ENCODE results near the gene SLC19A1.

SLC19A1 gene

DNA sequence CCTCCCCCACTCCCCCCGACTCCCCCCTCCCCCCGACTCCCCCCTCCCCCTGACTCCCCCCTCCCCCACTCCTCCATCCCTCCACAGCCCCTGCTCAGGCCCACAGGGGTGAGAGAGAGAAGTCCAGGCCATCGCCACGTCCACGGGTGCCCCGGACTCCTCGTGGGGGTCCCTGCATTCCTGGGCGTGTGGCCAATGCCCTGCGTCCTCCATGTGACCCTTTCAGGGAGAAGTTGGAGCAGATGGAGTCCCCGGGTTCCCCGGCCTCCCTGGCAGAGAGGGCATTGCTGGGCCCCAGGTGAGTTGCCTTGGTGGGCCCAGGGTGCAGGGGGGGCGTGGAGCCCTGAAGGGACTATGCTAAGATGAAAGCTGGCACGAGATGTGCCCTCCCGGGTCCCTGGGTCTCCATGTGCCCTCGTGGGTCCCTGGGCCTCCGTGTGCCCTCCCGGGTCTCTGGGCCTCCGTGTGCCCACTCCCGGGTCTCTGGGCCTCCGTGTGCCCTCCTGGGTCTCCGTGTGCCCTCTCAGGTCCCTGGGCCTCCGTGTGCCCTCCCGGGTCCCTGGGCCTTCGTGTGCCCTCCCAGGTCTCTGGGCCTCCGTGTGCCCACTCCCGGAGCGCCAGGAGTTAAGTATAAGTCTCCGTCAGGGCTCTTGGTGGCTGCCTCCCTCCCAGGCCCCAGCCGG lies 52.0 kb downstream of the SLC19A1 start:
- Histone ChIP-seq H3K4me3 (replicated peaks; ENCODE audit: low read depth, low read length) (no peak overlapping the region), H3K27me3 (replicated peaks; ENCODE audit: control insufficient read depth, insufficient read depth, low read length) (no peaks in the 10 kb centered on the region), H3K36me3 (ENCODE audit: control insufficient read depth, insufficient read depth, low read length) (no peaks in the 10 kb centered on the region)
- DNase-seq (ENCODE audit: extremely low read depth, insufficient read length), result no peak
- TF ChIP-seq CTCF (IDR thresholded peaks at IDR 0.05; ENCODE audit: insufficient read depth, low read length, poor library complexity, severe bottlenecking), result no peak

GRCh38 chr21:45489722-45489982 lies 52.6 kb downstream of the SLC19A1 start:
- TF ChIP-seq CTCF (IDR thresholded peaks at IDR 0.05; ENCODE audit: insufficient read depth, low read length, poor library complexity, severe bottlenecking), result no peak
- no peaks in the 10 kb centered on the region for H3K27me3 ChIP-seq (replicated peaks; ENCODE audit: control insufficient read depth, insufficient read depth, low read length)
- no peaks in the 10 kb centered on the region for H3K36me3 ChIP-seq (ENCODE audit: control insufficient read depth, insufficient read depth, low read length)
- no peak for DNase-seq (ENCODE audit: extremely low read depth, insufficient read length)
- no peak overlapping the region for H3K4me3 ChIP-seq (replicated peaks; ENCODE audit: low read depth, low read length)

DNA sequence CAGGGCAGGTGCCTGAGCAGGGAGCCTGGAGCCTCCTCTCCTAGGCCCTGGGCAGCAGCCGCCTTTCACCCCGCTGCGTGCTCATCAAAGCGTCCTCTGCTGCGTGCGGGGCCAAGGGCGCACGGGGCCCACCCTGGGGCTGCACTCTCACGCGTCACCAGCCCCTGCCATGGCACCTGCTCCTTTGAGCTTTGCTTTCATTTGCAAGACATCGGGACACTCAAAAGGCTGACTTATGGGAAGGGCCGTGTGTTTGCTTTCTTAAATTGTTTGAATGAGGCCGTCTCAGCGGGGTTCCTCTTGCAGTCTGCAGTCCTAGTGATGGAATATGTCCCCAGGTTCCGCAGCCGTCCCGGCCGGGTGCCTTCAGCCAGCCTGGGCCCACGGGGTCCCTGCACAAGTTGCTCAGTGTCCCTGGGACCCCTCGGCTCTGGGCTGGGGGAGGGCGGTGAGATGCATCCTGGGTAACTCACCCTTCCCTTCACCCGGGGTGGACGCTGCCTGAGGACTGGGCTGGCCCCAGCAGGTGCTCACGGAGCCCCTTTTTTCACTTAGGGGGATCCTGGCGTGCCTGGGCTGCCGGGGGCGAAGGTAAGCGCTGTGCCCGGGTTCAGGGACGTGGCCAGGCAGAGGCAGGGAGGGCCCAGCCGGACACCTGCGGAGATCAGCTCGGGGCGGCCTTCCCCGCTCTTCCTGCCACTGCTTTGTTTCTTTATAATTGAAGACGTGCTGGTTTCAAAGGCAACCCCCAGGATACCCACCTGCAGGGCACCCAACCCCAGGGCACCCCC lies 53.1 kb downstream of the SLC19A1 start:
- Histone ChIP-seq H3K27me3 (replicated peaks; ENCODE audit: control insufficient read depth, insufficient read depth, low read length) (no peaks in the 10 kb centered on the region), H3K4me3 (replicated peaks; ENCODE audit: low read depth, low read length) (no peak overlapping the region), H3K36me3 (ENCODE audit: control insufficient read depth, insufficient read depth, low read length) (no peaks in the 10 kb centered on the region)
- DNase-seq (ENCODE audit: extremely low read depth, insufficient read length), result no peak
- no peak for TF ChIP-seq CTCF (IDR thresholded peaks at IDR 0.05; ENCODE audit: insufficient read depth, low read length, poor library complexity, severe bottlenecking)

DNA sequence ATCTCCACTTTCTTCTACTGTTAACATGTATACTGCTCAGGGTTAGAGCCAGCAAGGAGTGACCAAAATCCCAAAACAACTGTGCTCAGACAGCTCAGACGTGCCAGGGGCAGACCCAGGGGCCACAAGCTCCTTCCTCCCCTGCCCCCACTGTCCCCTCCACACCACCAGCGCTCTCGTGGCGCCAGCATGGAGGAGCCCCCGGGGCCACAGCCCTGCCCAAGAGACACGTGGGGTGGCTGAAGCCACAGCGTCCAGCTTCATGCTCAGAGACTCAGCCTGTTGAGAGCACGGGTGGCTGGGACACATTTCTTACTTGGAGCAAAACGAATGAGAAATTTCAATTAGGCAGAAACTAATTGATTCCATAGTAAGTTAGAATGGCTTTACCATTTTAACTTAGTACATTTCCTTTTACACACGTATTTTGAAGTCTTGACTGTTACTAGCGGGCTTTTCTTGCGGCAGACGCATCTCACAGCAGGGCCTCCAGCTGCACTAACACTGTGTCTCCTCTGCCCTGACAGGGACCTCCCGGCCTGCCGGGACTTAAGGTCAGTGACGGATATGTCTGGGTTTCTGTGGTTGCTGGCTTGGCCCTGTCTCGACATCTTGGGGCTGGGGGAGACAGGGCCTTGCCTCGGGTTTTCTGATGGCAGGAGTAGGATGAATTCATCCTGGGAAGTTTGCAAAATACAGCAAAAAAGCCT lies 54.2 kb downstream of the SLC19A1 start:
- no peak for DNase-seq (ENCODE audit: extremely low read depth, insufficient read length)
- TF ChIP-seq CTCF (IDR thresholded peaks at IDR 0.05; ENCODE audit: insufficient read depth, low read length, poor library complexity, severe bottlenecking), result no peak

GRCh38 chr21:45487161-45487806 lies 55.0 kb downstream of the SLC19A1 start:
- Histone ChIP-seq H3K4me3 (replicated peaks; ENCODE audit: low read depth, low read length) (no peak overlapping the region), H3K27me3 (replicated peaks; ENCODE audit: control insufficient read depth, insufficient read depth, low read length) (no peaks in the 10 kb centered on the region), H3K36me3 (ENCODE audit: control insufficient read depth, insufficient read depth, low read length) (no peaks in the 10 kb centered on the region)
- DNase-seq (ENCODE audit: extremely low read depth, insufficient read length), result no peak
- TF ChIP-seq CTCF (IDR thresholded peaks at IDR 0.05; ENCODE audit: insufficient read depth, low read length, poor library complexity, severe bottlenecking), result no peak

More for the DNA sequence above, 54.2 kb downstream of the SLC19A1 start:
- Histone ChIP-seq H3K4me3 (replicated peaks; ENCODE audit: low read depth, low read length) (no peak overlapping the region), H3K36me3 (ENCODE audit: control insufficient read depth, insufficient read depth, low read length) (no peaks in the 10 kb centered on the region), H3K27me3 (replicated peaks; ENCODE audit: control insufficient read depth, insufficient read depth, low read length) (no peaks in the 10 kb centered on the region)
